HG03039 (cell line): ENCODE results near the gene B9D1.

Experiments
- ATAC-seq: cut with Tn5 transposase; IDR thresholded peaks from one replicate; pipeline ENCODE4 v1.9.1; 2021; ENCODE audit warnings: mild to moderate bottlenecking, moderate library complexity; ENCODE audit not compliant: unreplicated experiment

B9D1 gene

DNA sequence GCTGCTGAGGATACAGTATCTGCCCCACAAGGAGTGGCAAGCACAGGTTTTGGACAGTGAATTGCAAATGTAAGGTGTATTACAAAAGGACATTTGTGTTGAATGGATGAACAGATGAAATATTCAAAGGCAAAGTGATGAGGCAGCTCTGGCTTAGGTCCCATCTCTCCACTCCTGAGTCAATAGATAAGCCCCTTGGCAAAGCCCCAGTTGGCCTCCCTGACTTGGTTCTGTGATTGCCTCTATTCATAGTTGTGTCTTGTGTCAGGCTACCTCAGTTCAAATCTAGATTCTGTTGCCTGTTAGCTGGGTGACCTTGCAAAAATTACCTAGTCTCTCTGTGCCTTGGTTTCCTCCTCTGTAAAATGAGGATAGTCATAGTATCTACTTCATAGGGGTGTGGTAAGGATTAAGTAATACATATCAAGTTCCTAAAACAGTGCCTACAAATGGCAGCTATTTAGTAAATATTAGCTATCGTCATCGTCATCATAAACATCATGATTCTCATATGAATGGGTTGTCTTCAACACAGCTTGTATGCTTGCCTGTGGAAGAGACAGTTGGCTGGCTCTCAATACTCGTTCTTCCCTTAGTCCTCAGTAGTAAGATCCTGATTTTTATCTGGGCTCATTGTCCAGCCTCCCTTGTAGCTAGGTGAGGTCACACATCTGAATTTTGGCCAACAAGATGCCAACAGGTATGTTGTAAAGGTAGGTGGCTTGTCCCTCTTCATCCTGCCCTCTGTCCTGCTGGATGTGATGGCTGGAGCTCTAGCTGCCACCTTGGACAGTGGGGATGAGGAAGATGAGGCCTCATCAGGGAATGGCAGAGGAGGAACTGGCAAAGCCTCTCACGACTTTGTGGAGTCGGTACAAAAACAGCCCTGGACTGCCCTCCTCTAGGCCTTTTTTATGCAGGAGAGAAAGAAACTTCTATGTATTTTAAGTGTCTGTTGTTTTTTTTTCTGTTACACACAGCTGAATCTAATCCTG, 26.6 kb upstream of the B9D1 start:
- ATAC-seq = no peak

DNA sequence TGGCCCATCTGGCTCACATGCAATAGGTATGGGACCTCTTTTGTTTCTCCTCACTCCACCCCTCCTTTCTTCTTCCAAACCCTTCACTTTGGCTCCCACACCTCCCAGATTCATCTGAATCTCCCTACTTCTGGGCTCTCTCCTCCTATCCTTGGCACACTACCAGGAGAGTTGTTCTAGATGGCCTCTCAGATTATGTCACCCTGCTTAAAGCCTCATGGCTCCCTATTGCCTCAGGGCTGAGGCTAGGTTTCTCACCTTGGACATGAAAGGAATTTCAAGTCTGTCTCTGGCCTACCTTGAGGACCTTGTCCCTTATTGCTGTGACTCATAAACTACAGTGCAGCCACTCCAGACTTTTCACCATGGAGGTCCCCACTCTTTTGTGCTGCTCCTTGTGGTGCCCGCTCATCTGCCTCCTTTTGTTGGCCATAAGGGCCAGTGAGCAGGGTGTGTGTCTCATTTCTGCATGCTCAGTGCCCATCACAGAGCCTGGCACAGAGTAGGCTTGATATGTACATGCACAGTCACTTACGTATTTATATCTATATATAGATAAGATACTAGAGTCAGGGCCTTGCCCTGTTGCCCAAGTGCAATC, 25.5 kb upstream of the B9D1 start:
- no peak for ATAC-seq

DNA sequence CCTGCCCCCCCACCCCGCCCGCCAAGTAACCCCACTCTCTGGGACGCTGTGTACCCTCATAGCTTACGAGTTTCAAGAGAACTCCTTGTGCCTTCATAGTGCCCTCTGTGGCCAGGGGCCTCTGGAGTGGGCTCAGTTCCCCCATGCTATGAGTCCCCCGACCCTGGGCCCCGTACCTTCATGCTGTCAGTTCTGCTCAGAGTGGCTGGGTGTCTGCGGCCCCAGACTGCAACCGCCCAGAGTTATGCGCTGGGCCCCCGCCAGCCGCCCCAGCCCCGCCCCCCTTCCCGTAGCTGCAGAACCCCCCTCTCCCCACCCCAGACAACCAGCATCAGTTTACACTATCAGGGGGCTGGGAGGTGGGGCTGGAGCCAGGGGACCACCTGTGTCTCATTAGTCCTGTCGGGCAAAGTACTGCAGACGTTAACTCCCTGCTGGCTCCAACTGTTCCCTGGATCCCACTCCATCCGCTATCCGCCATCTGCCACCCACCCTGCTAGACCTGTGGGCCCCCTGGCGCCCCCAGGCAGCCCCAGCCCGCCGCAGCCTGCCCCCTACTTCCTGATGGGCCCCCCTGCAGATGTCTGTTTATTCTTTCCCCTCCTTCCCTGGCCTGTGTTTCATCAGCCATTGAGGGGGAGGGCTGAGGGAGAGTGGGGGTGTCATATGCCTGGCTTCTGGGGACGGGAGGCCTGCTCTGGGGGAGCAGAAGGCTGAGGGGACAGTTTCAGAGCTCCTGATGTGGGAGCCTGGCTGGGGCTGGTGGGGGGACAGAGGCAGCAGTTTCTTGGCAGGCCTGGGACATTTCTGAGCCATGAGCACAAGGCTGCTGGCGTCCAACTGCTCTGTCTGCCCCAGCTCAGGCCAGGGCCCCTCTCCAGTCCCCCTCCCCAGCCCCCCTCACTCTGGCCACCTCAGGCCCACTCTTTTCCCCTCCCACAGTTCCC, 24.7 kb upstream of the B9D1 start, which contains the start of gene MFAP4:
Gene MFAP4 (minus strand): TSS at position 217 of the 947 bp plus-strand sequence. CDS start 35 bp downstream, at position 182.
- no peak for ATAC-seq

DNA sequence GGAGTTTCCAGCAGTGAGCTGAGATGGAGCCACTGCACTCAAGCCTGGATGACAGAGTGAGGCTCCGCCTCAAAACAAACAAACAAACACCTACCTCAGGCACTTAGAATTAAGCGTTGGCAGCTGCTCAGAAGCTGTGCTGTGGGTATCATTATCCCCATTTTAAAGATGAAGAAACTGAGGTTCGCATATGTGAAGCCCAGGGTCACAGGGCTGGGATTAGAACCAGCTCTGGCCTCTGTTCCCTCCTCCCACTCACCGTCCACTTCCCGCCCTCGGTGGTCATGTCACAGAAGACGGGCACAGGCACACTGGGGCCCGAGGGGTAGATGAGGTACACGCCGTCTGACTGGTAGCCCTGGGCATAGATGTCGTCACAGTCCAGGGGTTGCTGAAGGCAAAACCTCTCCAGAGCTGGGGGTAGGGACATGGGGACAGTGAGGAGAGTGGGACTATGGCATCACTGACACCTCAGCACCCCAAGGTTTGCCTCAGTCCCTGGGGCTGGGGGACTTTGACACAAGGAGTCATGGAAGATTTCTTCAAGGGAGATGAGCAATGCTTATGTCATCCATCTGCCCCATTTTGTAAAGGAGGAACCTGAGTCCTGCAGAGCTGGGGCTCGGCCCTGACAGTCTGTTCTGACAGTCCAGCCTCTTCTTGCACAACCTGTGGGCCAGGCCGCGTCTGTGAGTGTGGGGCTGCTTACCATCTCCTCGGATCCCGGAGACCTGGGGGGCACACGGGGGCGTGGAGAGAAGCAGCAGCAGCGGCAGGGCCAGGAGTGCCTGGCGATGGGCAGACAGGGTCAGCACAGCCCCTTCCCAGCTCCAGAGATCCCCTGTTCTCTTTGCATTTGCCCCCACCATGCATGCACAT, 23.8 kb upstream of the B9D1 start:
- no peak for ATAC-seq

DNA sequence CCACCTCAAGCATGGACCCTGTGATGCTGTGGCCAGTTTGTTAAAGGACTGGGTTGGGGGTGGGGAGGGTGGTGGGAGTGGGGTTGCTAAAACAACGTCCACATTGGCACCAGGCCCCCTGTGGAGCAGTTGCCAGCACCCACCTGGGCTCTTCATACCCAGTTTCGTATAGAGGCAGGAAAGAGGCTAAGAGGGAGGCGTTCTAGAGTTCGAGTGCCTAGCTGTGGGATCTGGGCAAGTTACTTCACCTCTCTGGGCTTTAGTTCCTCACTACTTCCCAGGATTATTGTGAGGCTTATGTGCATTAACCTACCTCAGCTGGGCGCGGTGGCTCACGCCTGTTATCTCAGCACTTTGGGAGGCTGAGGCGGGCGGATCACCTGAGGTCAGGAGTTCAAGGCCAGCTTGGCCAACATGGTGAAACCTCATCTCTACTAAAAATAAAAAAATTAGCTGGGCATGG, 23.0 kb upstream of the B9D1 start:
- no peak for ATAC-seq

DNA sequence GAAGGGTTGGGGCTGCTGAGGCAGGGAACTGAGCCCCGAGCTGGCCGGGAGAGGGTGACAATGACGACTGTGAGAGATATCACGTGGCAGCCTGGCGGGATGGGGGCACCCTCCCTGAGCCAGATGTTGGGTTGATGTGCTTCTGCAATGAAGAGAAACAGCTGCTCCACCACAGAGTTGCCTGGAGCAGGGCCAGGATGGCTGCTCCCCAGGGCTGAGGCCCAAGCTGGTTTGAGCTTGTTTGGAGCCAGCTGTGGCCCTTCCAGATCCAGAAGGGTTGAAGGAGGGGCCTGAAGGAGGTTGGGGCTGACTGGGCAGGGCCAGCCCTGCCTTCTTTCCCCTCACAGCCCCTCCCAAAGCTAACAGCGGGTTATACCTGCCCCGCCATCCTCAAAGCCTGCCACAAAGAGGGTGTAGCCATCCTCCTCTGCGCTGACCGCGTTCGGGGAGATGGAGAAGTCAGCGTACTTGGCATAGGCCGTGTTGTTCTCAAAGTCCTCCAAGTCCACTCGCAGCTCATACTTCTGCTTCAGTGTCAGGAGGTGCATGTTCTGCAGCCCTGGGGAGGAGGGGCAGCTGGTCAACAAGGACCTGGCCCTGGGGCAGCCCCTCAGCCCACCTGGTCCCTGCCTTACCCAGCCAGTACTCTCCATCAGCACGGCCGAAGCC, 22.3 kb upstream of the B9D1 start:
- ATAC-seq = no peak

DNA sequence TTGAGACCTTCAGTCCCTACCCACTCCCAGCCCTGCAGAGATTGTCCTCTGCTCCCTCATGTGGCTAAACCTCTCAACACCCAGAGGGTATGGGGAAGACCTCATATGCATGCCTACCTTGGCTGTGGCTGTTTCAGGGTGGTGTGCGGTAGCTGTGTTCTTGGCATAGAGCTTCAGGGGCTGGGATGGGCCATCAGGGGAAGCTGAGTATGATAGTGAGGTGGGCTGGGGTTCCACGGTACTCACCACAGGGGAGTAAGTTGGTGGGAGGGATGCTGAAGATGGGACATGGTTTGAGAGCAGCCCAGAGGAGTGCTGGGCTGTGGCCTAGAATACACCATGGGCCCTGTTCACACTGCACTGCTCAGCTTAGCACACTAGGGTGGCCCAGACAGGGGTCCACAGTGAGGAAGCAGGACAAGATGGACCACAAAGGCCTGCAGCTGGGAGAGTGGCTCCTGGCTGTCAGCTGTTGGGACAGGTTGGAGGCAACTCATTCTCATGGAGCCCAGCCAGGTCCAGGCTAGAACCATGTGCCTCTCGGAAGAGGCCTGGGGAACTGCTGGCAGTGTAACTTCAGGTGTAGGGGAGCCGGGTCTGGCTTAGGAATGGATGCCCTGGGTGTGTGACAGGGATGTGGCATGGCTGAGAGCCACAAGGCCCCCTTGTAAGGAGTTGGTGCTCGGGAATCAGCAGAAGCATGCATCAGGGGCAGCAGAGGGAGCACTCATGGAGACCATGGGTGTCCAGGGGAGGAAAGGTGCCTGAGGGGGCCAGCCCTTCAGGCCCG, 21.4 kb upstream of the B9D1 start:
- no peak for ATAC-seq

DNA sequence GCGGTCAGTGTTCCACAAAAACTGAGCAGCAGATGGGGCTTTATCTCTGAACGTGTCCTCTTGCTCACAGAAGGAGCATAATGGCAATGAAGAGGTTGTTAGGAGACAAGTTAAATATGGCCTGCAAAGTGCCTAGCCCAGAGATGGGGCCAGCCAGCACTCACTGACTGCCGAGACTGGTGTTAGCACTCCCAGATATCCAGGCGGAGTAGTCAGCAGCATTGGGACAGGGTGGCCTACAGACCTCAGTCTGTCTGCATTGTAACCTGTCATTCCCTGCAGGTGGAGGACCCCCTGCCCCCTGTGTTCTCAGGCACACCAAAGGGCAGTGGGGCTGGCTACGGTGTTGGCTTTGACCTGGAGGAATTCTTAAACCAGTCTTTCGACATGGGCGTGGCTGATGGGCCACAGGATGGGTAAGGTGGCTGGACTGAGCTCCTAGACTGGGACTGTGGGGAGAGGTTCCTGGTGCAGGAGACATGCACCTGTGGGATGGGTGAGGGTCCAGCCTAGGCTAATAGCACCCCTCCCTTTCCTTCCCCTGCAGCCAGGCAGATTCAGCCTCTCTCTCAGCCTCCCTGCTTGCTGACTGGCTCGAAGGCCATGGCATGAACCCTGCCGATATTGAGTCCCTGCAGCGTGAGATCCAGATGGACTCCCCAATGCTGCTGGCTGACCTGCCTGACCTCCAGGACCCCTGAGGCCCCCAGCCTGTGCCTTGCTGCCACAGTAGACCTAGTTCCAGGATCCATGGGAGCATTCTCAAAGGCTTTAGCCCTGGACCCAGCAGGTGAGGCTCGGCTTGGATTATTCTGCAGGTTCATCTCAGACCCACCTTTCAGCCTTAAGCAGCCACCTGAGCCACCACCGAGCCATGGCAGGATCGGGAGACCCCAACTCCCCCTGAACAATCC, 20.3 kb upstream of the B9D1 start:
- no peak for ATAC-seq

DNA sequence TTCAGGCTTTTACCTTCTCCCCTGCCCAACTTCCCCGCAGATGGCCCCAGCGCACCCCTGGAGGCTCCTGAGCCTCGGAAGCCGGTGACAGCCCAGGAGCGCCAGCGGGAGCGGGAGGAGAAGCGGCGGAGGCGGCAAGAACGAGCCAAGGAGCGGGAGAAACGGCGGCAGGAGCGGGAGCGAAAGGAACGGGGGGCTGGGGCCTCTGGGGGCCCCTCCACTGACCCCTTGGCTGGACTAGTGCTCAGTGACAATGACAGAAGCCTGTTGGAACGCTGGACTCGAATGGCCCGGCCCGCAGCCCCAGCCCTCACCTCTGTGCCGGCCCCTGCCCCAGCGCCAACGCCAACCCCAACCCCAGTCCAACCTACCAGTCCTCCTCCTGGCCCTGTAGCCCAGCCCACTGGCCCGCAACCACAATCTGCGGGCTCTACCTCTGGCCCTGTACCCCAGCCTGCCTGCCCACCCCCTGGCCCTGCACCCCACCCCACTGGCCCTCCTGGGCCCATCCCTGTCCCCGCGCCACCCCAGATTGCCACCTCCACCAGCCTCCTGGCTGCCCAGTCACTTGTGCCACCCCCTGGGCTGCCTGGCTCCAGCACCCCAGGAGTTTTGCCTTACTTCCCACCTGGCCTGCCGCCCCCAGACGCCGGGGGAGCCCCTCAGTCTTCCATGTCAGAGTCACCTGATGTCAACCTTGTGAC, 19.4 kb upstream of the B9D1 start:
- ATAC-seq = no peak

DNA sequence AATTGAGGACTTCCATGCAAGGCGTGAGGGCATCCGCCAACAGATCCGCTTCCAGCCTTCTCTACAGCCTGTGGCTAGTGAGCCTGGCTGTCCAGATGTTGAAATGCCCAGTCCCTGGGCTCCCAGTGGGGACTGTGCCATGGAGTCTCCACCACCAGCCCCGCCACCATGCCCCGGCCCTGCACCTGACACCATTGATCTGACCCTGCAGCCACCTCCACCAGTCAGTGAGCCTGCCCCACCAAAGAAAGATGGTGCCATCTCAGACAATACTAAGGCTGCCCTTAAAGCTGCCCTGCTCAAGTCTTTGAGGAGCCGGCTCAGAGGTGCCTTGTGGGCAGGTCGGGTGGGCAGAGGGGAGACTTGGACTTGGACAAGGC, 18.8 kb upstream of the B9D1 start:
- no peak for ATAC-seq

DNA sequence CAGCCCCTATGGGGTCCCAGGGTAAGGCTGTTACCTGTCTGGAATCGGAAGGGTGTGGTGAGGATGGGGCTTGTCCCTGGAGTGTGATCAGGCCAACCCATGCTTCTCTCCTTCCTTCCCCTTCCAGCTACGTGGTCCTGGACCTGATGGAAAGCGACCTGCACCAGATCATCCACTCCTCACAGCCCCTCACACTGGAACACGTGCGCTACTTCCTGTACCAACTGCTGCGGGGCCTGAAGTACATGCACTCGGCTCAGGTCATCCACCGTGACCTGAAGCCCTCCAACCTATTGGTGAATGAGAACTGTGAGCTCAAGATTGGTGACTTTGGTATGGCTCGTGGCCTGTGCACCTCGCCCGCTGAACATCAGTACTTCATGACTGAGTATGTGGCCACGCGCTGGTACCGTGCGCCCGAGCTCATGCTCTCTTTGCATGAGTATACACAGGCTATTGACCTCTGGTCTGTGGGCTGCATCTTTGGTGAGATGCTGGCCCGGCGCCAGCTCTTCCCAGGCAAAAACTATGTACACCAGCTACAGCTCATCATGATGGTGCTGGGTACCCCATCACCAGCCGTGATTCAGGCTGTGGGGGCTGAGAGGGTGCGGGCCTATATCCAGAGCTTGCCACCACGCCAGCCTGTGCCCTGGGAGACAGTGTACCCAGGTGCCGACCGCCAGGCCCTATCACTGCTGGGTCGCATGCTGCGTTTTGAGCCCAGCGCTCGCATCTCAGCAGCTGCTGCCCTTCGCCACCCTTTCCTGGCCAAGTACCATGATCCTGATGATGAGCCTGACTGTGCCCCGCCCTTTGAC, 18.2 kb upstream of the B9D1 start:
- ATAC-seq = no peak

DNA sequence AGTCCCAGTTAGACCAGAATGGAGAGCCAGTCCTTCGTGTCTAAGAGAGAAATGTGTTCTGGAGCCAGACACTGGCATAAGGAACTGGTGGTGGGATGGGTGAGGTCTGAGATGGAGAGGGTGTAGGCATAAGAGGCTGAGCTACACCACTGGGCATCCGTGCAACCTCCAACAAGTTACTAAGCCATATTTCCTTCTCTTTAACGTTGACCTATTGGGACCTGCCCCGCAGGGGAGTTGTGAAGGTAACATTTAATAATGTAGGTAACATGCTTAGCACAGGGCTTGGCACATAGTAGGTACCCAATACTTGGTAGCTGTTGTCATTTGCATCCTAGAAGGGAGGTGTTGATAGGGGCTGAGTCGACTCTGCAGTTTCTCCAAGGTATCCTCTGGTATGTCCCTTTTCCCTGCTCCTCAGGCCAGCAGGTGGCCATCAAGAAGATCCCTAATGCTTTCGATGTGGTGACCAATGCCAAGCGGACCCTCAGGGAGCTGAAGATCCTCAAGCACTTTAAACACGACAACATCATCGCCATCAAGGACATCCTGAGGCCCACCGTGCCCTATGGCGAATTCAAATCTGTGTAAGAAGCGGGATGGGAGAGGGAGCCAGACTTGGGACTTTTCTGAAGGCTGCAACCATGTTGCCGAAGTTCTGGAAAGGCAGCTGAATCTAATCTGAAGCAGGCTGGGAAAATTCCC, 17.0 kb upstream of the B9D1 start:
- no peak for ATAC-seq

DNA sequence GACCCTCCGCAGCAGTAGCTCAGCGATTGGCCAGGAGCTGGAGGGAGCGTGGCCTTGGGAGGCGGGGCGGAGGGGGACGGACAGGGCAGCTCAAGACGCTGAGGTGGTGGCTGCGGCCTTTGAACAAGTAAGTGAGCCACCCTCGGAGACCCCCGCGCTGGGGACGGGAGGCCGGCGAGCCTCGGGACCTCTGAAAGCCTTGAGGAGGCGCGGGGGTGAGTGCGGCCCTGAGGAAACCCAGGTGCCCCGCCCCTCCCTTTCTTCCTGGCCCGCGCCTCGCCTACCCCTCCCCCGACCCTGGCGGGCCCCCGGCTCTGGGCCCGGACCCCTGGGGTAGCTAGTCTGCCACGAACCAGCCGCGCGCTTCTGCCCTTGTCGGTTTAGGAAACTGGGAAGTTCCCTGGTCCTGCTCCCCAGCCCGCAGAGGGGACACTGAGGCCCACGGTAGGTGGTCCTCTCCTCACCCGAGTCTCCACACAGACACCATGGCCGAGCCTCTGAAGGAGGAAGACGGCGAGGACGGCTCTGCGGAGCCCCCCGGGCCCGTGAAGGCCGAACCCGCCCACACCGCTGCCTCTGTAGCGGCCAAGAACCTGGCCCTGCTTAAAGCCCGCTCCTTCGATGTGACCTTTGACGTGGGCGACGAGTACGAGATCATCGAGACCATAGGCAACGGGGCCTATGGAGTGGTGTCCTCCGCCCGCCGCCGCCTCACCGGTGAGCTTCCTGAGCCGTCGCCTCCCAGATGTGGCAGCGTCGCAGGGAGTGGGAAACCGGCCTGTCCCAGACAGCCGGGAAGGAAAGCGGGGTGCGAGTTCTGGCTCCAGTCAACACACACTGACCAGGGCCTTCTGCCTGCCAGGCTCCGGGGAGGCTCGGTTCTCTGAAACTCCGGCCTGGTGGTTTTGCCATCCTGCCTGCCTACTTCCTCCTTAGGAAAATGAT, 16.2 kb upstream of the B9D1 start, which contains the start of gene MAPK7:
Gene MAPK7 (plus strand): TSS at position 83 of the 945 bp plus-strand sequence. CDS start 403 bp downstream, at position 486.
- no peak for ATAC-seq
